K562 (cell line): ENCODE data around the gene IL10RB. TPM values are rescaled to one million over a fixed set of nuclear protein-coding genes. Genes with fewer than 3 reads are reported as not detected.

Experiments
- ARID2 ChIP-seq: fragments of 450-650 bp; IDR thresholded peaks from 2 replicates; pipeline ENCODE4 v1.6.1; 2017; ENCODE audit warnings: antibody characterized with exemption, mild to moderate bottlenecking
- CBX3 ChIP-seq, 2 experiments: IDR thresholded peaks; 1 replicate in 1 of 2; 2 replicates in 1 of 2; pipeline ENCODE4 v1.6.1; 2012; ENCODE audit warnings: inconsistent platforms in 2 of 2, low read length in 2 of 2, borderline replicate concordance in 1 of 2, control low read depth in 1 of 2
- CSDE1 ChIP-seq, 2 experiments: fragments of 450-650 bp; IDR thresholded peaks; 2 replicates each; pipeline ENCODE4 v1.6.1; 2016; ENCODE audit warnings: mild to moderate bottlenecking in 1 of 2
- DPF2 ChIP-seq: fragments of 450-650 bp; IDR thresholded peaks from 2 replicates; pipeline ENCODE4 v1.6.1; 2016
- E2F3 ChIP-seq: fragments of 250-450 bp; sonication (Bioruptor Pico); IDR thresholded peaks from 2 replicates; pipeline ENCODE4 v1.4.0; 2020; ENCODE audit warnings: mild to moderate bottlenecking
- GABPA ChIP-seq: fragments of 200-800 bp; sonication (Bioruptor generic); conservative IDR thresholded peaks from 2 replicates; pipeline ENCODE4 v1.6.1; 2016; ENCODE audit warnings: low read depth, missing genetic modification characterization, missing compliant biosample characterization
- HMGN3 ChIP-seq: IDR thresholded peaks from 2 replicates; pipeline ENCODE4 v1.6.1; 2011; ENCODE audit warnings: borderline replicate concordance, low read depth, mild to moderate bottlenecking, mixed read lengths, low read length; ENCODE audit not compliant: insufficient read length; ENCODE audit errors: extremely low read depth
- HNRNPUL1 ChIP-seq: fragments of 200-400 bp; formaldehyde crosslinking; IDR thresholded peaks from 2 replicates; pipeline ENCODE4 v1.6.1; 2017; ENCODE audit warnings: low read length
- JUNB ChIP-seq: fragments of 450-650 bp; formaldehyde crosslinking; conservative IDR thresholded peaks from 2 replicates; pipeline ENCODE4 v1.4.0; 2020; ENCODE audit warnings: mild to moderate bottlenecking
- NFRKB ChIP-seq: fragments of 450-650 bp; IDR thresholded peaks from 2 replicates; pipeline ENCODE4 v1.6.1; 2016; ENCODE audit warnings: low read depth
- RBFOX2 ChIP-seq: fragments of 200-400 bp; formaldehyde crosslinking; IDR thresholded peaks from 2 replicates; pipeline ENCODE4 v1.6.1; 2017; ENCODE audit warnings: low read depth, mild to moderate bottlenecking, low read length, moderate library complexity
- SETDB1 ChIP-seq: IDR thresholded peaks from one replicate; pipeline ENCODE4 v1.6.1; 2012; ENCODE audit warnings: low read length, control low read depth, inconsistent platforms
- XRCC4 ChIP-seq: IDR thresholded peaks from one replicate; pipeline ENCODE4 v1.6.1; 2011; ENCODE audit not compliant: insufficient read depth, insufficient read length; ENCODE audit errors: extremely low read depth
- ZBED1 ChIP-seq: IDR thresholded peaks from 2 replicates; pipeline ENCODE4 v1.6.1; 2014
- ZEB2 ChIP-seq: fragments of 450-650 bp; IDR thresholded peaks from 2 replicates; pipeline ENCODE4 v1.6.1; 2016
- ZNF311 ChIP-seq: fragments of 250-450 bp; sonication (Bioruptor Pico); IDR thresholded peaks from 2 replicates; pipeline ENCODE4 v1.4.0; 2020; ENCODE audit warnings: mild to moderate bottlenecking, moderate library complexity
- ZNF507 ChIP-seq: conservative IDR thresholded peaks from 2 replicates; pipeline ENCODE4 v1.6.1; 2017; ENCODE audit warnings: missing genetic modification characterization, missing compliant biosample characterization
- ZNF586 ChIP-seq: fragments of 450-650 bp; formaldehyde crosslinking; conservative IDR thresholded peaks from 2 replicates; pipeline ENCODE4 v1.4.0; 2020; ENCODE audit warnings: mild to moderate bottlenecking, moderate library complexity
- ZNF589 ChIP-seq: fragments of 200-800 bp; sonication (Bioruptor generic); IDR thresholded peaks from 2 replicates; pipeline ENCODE4 v1.6.1; 2016; ENCODE audit warnings: low read depth, missing genetic modification characterization, missing compliant biosample characterization
- ZNF717 ChIP-seq: fragments of 250-450 bp; sonication (Bioruptor Pico); IDR thresholded peaks from 2 replicates; pipeline ENCODE4 v1.5.0; 2021
- ZNF76 ChIP-seq: fragments of 250-450 bp; sonication (Bioruptor Pico); IDR thresholded peaks from 2 replicates; pipeline ENCODE4 v1.4.0; 2020; ENCODE audit warnings: mild to moderate bottlenecking, moderate library complexity, borderline replicate concordance
- polyA plus RNA-seq, 8 experiments: library from polyadenylated mRNA; depleted of rRNA in 4 of 8; stranded (reverse) in 5 of 8; unstranded in 3 of 8; fragments of >200 nt; fragmentation: Nextera tagmentation in 2 of 8; fragmentation: Illumina TruSeq in 1 of 8; extraction: Ambion mirVana in 2 of 8; extraction: Trizol in 1 of 8; gene quantifications; 2 replicates each; pipeline versions ENCODE4 v1.2.1 to v1.2.3, GENCODE V29; 2011 to 2014; ENCODE audit warnings: inconsistent platforms in 1 of 8, missing spikeins in 1 of 8
- total RNA-seq, 7 experiments: library from RNA; depleted of rRNA in 6 of 7; stranded (reverse); fragments of >200 nt in 6 of 7; fragmentation: Illumina TruSeq in 2 of 7; extraction: Trizol in 2 of 7; gene quantifications; 2 replicates each; pipeline versions ENCODE4 v1.2.1 to v1.2.3, GENCODE V29; 2011 to 2021; ENCODE audit warnings: low replicate concordance in 1 of 7
- TF ChIP-seq, protein P1 (sequence below): sonication (generic); formaldehyde crosslinking; IDR thresholded peaks from 2 replicates; pipeline ENCODE4 v1.8.0; 2023; ENCODE audit warnings: missing genetic modification reagents, mild to moderate bottlenecking, borderline replicate concordance
- TF ChIP-seq, protein P2 (sequence below): fragments of 450-650 bp; conservative IDR thresholded peaks from 2 replicates; pipeline ENCODE4 v1.6.1; 2016; ENCODE audit warnings: missing genetic modification characterization, low read depth, mild to moderate bottlenecking, missing compliant biosample characterization, moderate library complexity
- TF ChIP-seq, protein P3 (sequence below): fragments of 250-450 bp; sonication (Bioruptor Pico); IDR thresholded peaks from 2 replicates; pipeline ENCODE4 v1.8.0; 2021; ENCODE audit warnings: moderate library complexity, mild to moderate bottlenecking, inconsistent platforms

Gene IL10RB
- total and polyA plus RNA-seq, 9 of the 15 experiments (the other 6 are each of a cell fraction or from before 2014, with no cell fraction given) = 10.9 to 33.8 (median 23.0) TPM

GRCh38 chr21:33300701-33301631 lies 34.8 kb downstream of the IL10RB start (continued):
- no peak for TF ChIP-seq CSDE1 (IDR thresholded peaks at IDR 0.05)
- no peak for TF ChIP-seq CBX3 (IDR thresholded peaks at IDR 0.05; ENCODE audit: borderline replicate concordance in 1 of 2, low read length in 2 of 2)
- no peak for TF ChIP-seq HMGN3
- TF ChIP-seq ZNF717 (CRISPR knock-in tag) = 0 out of 2 replicates have a peak, but pooled peaks have one; percentile 72
- no peak for TF ChIP-seq HNRNPUL1
- no peak for TF ChIP-seq SETDB1
- TF ChIP-seq ZNF507 (tag) = no peak; the same call in 1 of the 2 replicates
- TF ChIP-seq, protein P1, sequence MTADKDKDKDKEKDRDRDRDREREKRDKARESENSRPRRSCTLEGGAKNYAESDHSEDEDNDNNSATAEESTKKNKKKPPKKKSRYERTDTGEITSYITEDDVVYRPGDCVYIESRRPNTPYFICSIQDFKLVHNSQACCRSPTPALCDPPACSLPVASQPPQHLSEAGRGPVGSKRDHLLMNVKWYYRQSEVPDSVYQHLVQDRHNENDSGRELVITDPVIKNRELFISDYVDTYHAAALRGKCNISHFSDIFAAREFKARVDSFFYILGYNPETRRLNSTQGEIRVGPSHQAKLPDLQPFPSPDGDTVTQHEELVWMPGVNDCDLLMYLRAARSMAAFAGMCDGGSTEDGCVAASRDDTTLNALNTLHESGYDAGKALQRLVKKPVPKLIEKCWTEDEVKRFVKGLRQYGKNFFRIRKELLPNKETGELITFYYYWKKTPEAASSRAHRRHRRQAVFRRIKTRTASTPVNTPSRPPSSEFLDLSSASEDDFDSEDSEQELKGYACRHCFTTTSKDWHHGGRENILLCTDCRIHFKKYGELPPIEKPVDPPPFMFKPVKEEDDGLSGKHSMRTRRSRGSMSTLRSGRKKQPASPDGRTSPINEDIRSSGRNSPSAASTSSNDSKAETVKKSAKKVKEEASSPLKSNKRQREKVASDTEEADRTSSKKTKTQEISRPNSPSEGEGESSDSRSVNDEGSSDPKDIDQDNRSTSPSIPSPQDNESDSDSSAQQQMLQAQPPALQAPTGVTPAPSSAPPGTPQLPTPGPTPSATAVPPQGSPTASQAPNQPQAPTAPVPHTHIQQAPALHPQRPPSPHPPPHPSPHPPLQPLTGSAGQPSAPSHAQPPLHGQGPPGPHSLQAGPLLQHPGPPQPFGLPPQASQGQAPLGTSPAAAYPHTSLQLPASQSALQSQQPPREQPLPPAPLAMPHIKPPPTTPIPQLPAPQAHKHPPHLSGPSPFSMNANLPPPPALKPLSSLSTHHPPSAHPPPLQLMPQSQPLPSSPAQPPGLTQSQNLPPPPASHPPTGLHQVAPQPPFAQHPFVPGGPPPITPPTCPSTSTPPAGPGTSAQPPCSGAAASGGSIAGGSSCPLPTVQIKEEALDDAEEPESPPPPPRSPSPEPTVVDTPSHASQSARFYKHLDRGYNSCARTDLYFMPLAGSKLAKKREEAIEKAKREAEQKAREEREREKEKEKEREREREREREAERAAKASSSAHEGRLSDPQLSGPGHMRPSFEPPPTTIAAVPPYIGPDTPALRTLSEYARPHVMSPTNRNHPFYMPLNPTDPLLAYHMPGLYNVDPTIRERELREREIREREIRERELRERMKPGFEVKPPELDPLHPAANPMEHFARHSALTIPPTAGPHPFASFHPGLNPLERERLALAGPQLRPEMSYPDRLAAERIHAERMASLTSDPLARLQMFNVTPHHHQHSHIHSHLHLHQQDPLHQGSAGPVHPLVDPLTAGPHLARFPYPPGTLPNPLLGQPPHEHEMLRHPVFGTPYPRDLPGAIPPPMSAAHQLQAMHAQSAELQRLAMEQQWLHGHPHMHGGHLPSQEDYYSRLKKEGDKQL = no peak
- TF ChIP-seq ARID2 = no peak
- peak; percentile 82; the same call in 1 of the 2 replicates for TF ChIP-seq ZNF586
- peak; percentile 98 for TF ChIP-seq ZNF311 (CRISPR knock-in tag)
- no peak for TF ChIP-seq NFRKB
- no peak for TF ChIP-seq RBFOX2
- no peak for TF ChIP-seq JUNB
- TF ChIP-seq ZEB2 = 0 out of 2 replicates have a peak, but pooled peaks have one; percentile 16
- TF ChIP-seq XRCC4 = no peak
- TF ChIP-seq, protein P2, sequence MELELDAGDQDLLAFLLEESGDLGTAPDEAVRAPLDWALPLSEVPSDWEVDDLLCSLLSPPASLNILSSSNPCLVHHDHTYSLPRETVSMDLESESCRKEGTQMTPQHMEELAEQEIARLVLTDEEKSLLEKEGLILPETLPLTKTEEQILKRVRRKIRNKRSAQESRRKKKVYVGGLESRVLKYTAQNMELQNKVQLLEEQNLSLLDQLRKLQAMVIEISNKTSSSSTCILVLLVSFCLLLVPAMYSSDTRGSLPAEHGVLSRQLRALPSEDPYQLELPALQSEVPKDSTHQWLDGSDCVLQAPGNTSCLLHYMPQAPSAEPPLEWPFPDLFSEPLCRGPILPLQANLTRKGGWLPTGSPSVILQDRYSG (tag) = peak; percentile 97
- TF ChIP-seq GABPA (tag) = 0 out of 2 replicates have a peak, but pooled peaks have one; percentile 17
- TF ChIP-seq, protein P3, sequence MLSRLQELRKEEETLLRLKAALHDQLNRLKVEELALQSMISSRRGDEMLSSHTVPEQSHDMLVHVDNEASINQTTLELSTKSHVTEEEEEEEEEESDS (CRISPR knock-in tag) = no peak
- peak; percentile 80 for TF ChIP-seq DPF2
- peak; percentile 94 for TF ChIP-seq ZNF76 (CRISPR knock-in tag)
- peak; percentile 92; the same call in 1 of the 2 replicates for TF ChIP-seq ZNF589 (CRISPR knock-in tag)
- no peak for TF ChIP-seq ZBED1
- peak; percentile 96 for TF ChIP-seq E2F3 (CRISPR knock-in tag)
